HG02938 (cell line): ENCODE results near the gene HPRT1.

Source experiments
- ATAC-seq: cut with Tn5 transposase; IDR thresholded peaks from one replicate; pipeline ENCODE4 v1.9.1; 2021; ENCODE audit warnings: mild to moderate bottlenecking, moderate library complexity; ENCODE audit not compliant: unreplicated experiment

Gene HPRT1

GRCh38 chrX:134541906-134542305, 81.9 kb downstream of the HPRT1 start:
- no peak for ATAC-seq

GRCh38 chrX:134542485-134542884, 82.5 kb downstream of the HPRT1 start:
- no peak for ATAC-seq

GRCh38 chrX:134543288-134543687, 83.3 kb downstream of the HPRT1 start:
- no peak for ATAC-seq

- ATAC-seq, result no peak
Measured at GRCh38 chrX:134544135-134544512, 84.2 kb downstream of the HPRT1 start.

GRCh38 chrX:134544513-134545151, 84.7 kb downstream of the HPRT1 start:
- ATAC-seq, result no peak

GRCh38 chrX:134545510-134545909, 85.5 kb downstream of the HPRT1 start:
- no peak for ATAC-seq

- no peak for ATAC-seq
Measured at GRCh38 chrX:134546187-134546586, 86.2 kb downstream of the HPRT1 start.

- ATAC-seq, result no peak
Measured at GRCh38 chrX:134547047-134547679, 87.2 kb downstream of the HPRT1 start.

- no peak for ATAC-seq
Measured at GRCh38 chrX:134548257-134549201, 88.6 kb downstream of the HPRT1 start.
